HL-60/S4 treated with retinoic acid at 250 ng/mL for 4 days and 3 days (cell line): ENCODE data around the gene FAM222A.

Experiments used
- in situ Hi-C: fragments of 300-500 bp; cut with MboI; formaldehyde crosslinking; loops from 2 replicates; pipeline ENCODE4 v1.7.0; 2022; ENCODE audit warnings: low sequenced_read_pairs

Gene FAM222A

DNA sequence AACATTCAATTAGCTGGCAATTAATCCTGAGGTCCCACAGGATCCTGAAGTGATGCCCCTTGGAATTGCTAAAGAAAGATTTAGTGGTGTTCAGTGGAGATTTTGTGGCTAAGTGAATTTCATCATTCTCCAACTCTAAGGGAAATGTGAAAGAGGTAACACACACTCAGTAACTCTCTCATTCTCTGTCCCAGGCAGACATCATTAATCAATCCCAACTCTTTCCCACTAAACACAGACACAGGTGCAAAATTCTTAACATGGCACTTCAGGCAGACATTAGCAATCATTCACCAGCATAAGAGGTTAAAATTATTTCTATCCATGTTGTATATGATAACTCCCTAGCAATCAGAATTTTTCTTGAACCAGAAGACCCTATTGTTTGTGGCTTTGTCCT is 79.4 kb downstream of the FAM222A start:
- in situ Hi-C loops: no loop called here

- in situ Hi-C loops: no loop called here
These were observed 79.8 kb downstream of the FAM222A start for GRCh38 chr12:109793411-109793810.

GRCh38 chr12:109793826-109794501 is 80.3 kb downstream of the FAM222A start:
- in situ Hi-C loops: no loop called here

DNA sequence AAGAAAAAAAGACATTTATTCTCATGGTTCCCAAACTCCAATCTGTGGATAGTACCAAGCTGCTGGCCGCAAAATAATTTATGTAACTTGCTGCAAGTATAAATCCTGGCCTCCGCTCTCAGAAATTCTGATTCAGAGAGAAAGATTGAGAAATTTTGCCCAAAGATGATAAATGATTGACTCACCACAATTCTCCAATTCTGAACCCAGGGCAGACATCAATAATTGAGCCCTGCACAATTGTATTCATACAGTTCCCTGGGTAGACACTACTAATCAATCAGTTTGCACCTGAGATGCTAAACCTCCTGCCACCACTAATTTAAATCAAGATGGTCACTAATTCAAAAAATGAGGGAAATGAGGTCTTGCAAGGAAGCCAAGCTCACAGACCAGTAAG is 81.4 kb downstream of the FAM222A start:
- in situ Hi-C loops: no loop called here

GRCh38 chr12:109796057-109796456 is 82.4 kb downstream of the FAM222A start:
- in situ Hi-C loops: no loop called here

DNA sequence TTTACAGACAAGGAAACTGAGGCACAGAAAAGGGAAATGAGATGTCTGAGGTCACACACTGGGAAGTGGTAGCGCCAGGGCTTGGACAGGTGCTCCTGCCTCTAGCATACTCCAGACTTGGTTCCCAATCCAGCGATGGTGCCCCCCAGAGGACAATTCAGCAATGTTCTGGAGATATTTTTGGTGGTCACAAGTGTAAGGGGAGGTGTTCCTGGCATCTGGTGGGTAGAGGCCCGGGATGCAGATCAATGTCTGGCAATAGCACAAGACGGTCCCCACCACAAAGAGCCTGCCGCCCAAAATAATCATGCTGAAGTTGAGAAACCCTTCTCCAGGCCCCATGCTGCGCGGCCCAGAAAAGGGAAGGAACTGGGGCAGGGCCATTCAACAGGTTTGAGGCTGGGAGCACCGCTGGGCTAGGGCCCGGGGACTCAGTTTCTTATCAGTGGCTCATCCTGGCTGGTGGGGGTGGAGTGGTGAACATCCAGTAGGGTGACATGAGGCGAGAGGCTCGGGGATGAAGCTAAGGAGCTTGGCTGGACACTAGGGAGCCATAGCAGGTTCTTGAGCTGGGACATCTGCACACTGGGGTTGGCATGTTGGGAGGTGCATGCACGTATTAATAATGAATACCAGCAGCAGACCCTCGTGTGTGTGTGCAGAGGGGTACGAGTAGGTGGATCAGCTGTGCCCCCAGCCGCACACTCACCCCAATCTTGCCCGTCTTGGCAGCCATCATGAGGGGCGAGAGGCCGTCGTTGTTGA is 84.5 kb downstream of the FAM222A start:
- in situ Hi-C loops: no loop called here

DNA sequence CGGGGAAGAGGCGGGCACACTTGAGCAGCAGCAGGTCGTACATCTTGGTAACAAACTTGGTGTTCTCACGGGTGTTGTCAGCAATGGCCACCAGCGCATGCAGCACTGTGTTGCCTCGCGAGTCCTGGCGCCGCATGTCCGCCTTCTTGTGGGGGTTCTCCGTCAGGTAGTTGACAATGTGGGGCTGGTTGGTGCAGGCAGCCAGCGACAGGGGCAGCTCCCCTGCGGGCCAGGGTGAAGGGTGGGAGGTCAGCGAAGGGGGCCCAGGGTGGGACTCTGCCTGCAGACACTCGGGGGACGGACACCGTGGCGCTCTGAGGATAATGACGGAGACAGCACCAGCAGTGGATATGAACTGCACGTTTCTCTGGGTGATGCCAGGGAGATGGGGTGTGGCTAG is 85.1 kb downstream of the FAM222A start:
- in situ Hi-C loops: no loop called here

- in situ Hi-C loops: no loop called here
These were observed 86.9 kb downstream of the FAM222A start for GRCh38 chr12:109800536-109800935.

DNA sequence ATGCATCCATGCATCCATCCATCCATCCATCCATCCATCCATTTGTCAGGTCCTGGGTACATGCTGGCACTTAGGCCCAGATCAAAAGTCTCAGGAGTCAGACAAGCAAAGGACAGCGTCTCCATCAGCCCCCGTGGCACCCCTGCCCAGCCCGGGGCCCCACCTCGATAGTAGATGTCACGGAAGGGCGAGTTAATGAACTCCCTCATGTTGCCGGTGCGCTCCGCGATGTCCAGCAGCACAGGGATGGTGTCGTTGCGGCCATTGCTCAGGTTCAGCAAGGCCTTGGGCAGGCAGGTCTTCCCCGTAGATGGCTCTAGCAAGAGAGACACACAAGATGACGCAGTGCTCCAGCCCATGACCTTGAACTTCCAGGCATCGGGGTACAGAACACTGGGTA is 89.2 kb downstream of the FAM222A start:
- in situ Hi-C loops: no loop called here

GRCh38 chr12:109803678-109804077 is 90.1 kb downstream of the FAM222A start:
- in situ Hi-C loops: no loop called here

GRCh38 chr12:109804820-109805761 is 91.5 kb downstream of the FAM222A start:
- in situ Hi-C loops: no loop called here

GRCh38 chr12:109807954-109808643 is 94.5 kb downstream of the FAM222A start:
- in situ Hi-C loops: no loop called here

GRCh38 chr12:109808876-109809646 is 95.4 kb downstream of the FAM222A start:
- in situ Hi-C loops: no loop called here

DNA sequence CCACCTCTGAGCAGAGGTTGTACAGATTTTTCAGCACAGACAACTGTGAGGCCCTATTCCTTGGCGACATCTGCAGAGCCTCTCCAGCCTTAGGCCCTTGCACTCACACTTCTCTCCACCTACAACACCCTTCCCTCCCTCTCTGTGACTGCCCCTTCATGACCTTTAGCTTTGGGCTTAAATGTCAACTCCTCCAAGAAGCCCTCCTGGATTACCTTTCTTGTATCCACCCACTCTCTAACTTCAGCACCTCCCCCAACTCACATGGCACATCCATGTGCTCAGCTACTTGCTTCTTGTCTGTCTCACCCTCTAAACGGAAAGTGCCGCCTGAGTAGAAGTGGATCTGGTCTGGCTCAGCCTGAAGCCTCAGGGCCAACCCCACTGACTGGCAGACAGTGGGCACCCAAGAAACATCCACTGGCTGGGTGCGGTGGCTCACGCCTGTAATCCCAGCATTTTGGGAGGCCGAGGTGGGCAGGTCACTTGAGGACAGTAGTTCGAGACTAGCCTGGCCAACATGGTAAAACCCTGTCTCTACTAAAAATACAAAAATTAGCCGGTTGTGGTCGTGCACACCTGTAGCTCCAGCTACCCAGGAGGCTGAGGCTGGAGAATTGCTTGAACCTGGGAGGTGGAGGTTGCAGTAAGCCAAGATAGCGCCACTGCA is 97.5 kb downstream of the FAM222A start:
- in situ Hi-C loops: no loop called here

GRCh38 chr12:109811624-109811995 is 98.0 kb downstream of the FAM222A start:
- in situ Hi-C loops: no loop called here

DNA sequence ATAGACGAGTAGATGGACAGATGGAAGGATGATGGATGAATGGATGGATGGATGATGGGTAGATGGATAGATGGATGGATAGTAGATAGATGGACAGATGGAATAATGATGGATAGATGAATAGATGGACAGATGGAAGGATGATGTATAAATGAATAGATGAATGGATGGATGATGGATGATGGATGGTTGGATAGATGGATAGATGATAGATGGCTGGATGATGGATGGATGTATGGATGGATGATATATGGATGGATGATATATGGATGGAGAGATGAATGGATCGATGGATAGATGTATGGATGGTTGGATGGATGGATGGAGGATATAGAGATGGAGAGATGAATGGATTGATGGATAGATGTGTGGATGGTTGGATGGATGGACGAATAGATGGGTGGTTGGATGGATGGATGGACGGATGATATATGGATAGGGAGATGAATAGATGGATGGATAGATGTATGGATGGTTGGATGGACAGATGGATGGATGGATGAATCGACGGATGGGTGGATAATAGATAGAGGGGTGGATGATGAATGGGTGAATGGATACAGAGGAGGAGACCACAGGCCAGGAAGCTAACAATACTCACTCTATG is 100.3 kb downstream of the FAM222A start:
- in situ Hi-C loops: no loop called here

- in situ Hi-C loops: no loop called here
These were observed 101.0 kb downstream of the FAM222A start for GRCh38 chr12:109814600-109815150.

GRCh38 chr12:109815225-109815624 is 101.6 kb downstream of the FAM222A start:
- in situ Hi-C loops: no loop called here
